OCI-LY3 (cell line): ENCODE measurements around the gene FLVCR2.

Experiments used
- H2AFZ ChIP-seq: fragments of 200-600, 300-600 bp; shearing (Covaris generic); 2 replicates; pipeline ENCODE4 v1.6.0; 2014; ENCODE audit warnings: antibody characterized with exemption, low read depth, low read length
- H3K27ac ChIP-seq: fragments of 200-600, 300-600 bp; sonication (generic); 2 replicates; pipeline ENCODE4 v1.5.1; 2014; ENCODE audit warnings: mild to moderate bottlenecking, low read length, moderate library complexity, mixed read lengths
- H3K27me3 ChIP-seq: fragments of 200-600, 300-600 bp; sonication (generic); 2 replicates; pipeline ENCODE4 v1.6.1; 2014; ENCODE audit warnings: low read depth, low read length, mixed read lengths
- H3K36me3 ChIP-seq: fragments of 200-600, 300-600 bp; sonication (generic); replicated peaks from 2 replicates; pipeline ENCODE3; 2014; ENCODE audit warnings: low read depth, low read length, mixed read lengths
- H3K4me1 ChIP-seq: fragments of 300-600, 200-600 bp; sonication (generic); 2 replicates; pipeline ENCODE4 v1.6.1; 2014; ENCODE audit warnings: low read length, mixed read lengths
- H3K4me2 ChIP-seq: fragments of 200-600, 300-600 bp; sonication (generic); 2 replicates; pipeline ENCODE4 v1.6.1; 2014; ENCODE audit warnings: low read length, mixed read lengths
- H3K4me3 ChIP-seq: fragments of 300-600, 200-600 bp; sonication (generic); 2 replicates; pipeline ENCODE4 v1.5.1; 2014; ENCODE audit warnings: antibody characterized with exemption, mild to moderate bottlenecking, low read length, moderate library complexity
- H3K79me2 ChIP-seq: fragments of 300-600, 200-600 bp; shearing (Covaris generic); 2 replicates; pipeline ENCODE4 v1.6.1; 2014; ENCODE audit warnings: mild to moderate bottlenecking, low read length, mixed read lengths
- H3K9ac ChIP-seq: fragments of 300-600, 200-600 bp; shearing (Covaris generic); 2 replicates; pipeline ENCODE4 v1.6.0; 2014; ENCODE audit warnings: mild to moderate bottlenecking, low read length, moderate library complexity
- H3K9me3 ChIP-seq: fragments of 200-600, 300-600 bp; shearing (Covaris generic); 2 replicates; pipeline ENCODE4 v1.6.1; 2014; ENCODE audit warnings: low read length, mixed read lengths; ENCODE audit not compliant: insufficient read depth
- H4K20me1 ChIP-seq: fragments of 200-600, 300-600 bp; sonication (generic); 2 replicates; pipeline ENCODE4 v1.6.1; 2016; ENCODE audit warnings: low read length, mixed read lengths; ENCODE audit not compliant: insufficient read depth
- EZH2phosphoT487 ChIP-seq: fragments of 200-600 bp; shearing (Covaris generic); IDR thresholded peaks from 2 replicates; pipeline ENCODE4 v1.6.1; 2018; ENCODE audit warnings: antibody characterized with exemption, mixed run types, low read depth
- TF ChIP-seq, protein P1 (sequence below): fragments of 200-600, 300-600 bp; sonication (generic); IDR thresholded peaks from 2 replicates; pipeline ENCODE4 v1.5.1; 2014; ENCODE audit warnings: antibody characterized with exemption, low read length, low read depth

FLVCR2 gene

DNA sequence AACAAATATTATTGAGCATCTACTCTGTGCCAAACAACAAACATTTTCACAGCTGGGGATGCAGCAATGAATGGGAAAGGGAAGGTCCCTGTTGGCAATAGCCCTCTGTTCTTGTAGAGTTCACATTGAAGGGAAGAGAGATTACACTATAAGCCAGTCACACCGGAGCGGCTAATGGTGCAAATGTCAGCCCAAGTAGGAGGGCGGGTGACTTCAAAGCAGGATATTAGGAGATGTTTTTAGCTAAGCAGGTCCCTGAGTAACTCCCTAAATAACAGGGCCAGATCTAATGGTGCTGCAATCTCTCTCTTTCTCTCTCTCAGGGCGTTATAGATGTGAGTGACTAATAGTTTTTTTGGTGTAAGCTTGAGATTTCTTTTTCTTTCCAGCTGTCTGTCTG, 30.7 kb downstream of the FLVCR2 start:
- TF ChIP-seq, protein P1, sequence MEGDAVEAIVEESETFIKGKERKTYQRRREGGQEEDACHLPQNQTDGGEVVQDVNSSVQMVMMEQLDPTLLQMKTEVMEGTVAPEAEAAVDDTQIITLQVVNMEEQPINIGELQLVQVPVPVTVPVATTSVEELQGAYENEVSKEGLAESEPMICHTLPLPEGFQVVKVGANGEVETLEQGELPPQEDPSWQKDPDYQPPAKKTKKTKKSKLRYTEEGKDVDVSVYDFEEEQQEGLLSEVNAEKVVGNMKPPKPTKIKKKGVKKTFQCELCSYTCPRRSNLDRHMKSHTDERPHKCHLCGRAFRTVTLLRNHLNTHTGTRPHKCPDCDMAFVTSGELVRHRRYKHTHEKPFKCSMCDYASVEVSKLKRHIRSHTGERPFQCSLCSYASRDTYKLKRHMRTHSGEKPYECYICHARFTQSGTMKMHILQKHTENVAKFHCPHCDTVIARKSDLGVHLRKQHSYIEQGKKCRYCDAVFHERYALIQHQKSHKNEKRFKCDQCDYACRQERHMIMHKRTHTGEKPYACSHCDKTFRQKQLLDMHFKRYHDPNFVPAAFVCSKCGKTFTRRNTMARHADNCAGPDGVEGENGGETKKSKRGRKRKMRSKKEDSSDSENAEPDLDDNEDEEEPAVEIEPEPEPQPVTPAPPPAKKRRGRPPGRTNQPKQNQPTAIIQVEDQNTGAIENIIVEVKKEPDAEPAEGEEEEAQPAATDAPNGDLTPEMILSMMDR, result no peak
- no peak for TF ChIP-seq EZH2phosphoT487
- Histone ChIP-seq H3K79me2 (no peaks in the 10 kb centered on the region), H4K20me1 (no peaks in the 10 kb centered on the region), H3K9ac (no peak overlapping the region), H3K27ac (no peak overlapping the region), H3K4me3 (no peak overlapping the region), H3K4me2 (no peak overlapping the region), H3K27me3 (no peaks in the 10 kb centered on the region), H2AFZ (no peak overlapping the region), H3K9me3 (no peaks in the 10 kb centered on the region; the same call in 1 of the 2 replicates), H3K36me3 (peaks cover 13% of the 10 kb centered on the region), H3K4me1 (peaks cover 13% of the 10 kb centered on the region)

DNA sequence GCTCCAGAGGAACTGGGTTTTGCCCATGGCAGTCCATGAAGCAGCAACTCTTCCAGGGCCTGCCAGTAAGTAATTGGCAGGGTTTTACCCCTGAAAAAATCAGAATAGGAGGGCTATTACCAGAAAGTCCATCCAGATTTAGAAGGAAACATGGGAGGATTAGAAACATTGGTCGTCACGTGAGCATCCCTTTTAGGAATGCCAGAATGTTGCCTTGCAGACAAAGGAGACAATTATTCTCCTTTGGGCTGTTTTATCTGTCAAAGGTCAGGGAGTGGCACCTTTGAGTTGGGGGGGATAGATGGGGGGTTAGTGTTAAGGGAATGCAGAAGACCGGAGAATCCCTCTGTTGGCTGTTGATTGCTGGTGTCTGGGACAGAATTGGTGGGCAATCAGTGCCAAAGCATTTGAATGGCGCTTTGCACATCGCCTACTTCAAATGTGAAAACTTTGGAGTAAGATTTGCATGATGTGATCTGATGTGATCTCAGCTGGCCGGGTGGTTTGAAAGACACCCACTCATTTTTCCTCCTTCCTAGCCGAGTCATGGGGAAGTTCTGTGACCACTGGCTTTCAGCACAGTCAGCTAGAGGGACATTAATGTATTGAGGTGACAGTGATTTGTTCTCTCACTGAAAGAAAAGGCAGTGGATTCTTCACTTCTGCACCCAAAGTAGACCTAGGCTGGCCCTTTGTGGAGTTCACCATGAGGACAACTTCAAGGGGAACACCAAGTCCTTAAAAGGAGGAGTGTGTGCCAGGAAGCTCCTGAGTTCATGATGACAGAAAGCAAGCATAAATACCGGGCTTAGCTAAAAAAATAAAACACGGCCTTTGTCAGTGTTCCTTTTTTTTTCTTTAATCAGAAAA, 31.4 kb downstream of the FLVCR2 start:
- H3K4me3 ChIP-seq, result no peak overlapping the region
- peaks cover 20% of the 10 kb centered on the region for H3K4me1 ChIP-seq
- no peak overlapping the region for H3K27ac ChIP-seq
- H3K4me2 ChIP-seq, result no peak overlapping the region
- no peaks in the 10 kb centered on the region for H3K27me3 ChIP-seq
- no peaks in the 10 kb centered on the region for H4K20me1 ChIP-seq
- H2AFZ ChIP-seq, result no peak overlapping the region
- no peak for TF ChIP-seq EZH2phosphoT487
- TF ChIP-seq, protein P1, result no peak
- no peak overlapping the region for H3K9ac ChIP-seq
- H3K36me3 ChIP-seq, result peaks cover 18% of the 10 kb centered on the region
- H3K9me3 ChIP-seq, result no peaks in the 10 kb centered on the region; the same call in 1 of the 2 replicates
- H3K79me2 ChIP-seq, result no peaks in the 10 kb centered on the region

DNA sequence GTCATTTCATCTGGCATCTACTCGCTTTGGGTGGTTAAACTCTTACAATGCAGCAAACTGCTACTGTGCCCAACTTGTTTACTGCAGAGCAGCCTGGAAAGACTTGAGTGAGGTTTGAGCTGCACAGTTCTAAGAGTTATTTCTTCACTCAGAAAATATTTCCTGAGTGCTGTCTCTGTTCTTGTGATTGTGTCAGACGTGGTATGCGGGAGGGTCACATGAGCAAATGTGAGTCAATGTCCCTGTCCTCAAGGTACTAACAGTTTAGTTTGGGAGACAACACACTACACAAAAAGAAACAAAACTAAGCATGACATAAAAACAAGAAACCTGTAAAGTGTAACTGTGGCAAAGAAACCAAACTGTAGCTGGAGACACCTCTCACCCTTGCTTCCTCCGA, 32.4 kb downstream of the FLVCR2 start:
- no peak overlapping the region for H3K27ac ChIP-seq
- no peaks in the 10 kb centered on the region; the same call in 1 of the 2 replicates for H3K9me3 ChIP-seq
- peaks cover 26% of the 10 kb centered on the region for H3K4me1 ChIP-seq
- no peaks in the 10 kb centered on the region for H3K79me2 ChIP-seq
- H3K4me2 ChIP-seq, result no peak overlapping the region
- no peaks in the 10 kb centered on the region for H4K20me1 ChIP-seq
- no peak for TF ChIP-seq EZH2phosphoT487
- TF ChIP-seq, protein P1, result no peak
- no peak overlapping the region for H3K9ac ChIP-seq
- no peaks in the 10 kb centered on the region for H3K27me3 ChIP-seq
- no peak overlapping the region for H3K4me3 ChIP-seq
- no peak overlapping the region for H2AFZ ChIP-seq
- peaks cover 18% of the 10 kb centered on the region for H3K36me3 ChIP-seq

DNA sequence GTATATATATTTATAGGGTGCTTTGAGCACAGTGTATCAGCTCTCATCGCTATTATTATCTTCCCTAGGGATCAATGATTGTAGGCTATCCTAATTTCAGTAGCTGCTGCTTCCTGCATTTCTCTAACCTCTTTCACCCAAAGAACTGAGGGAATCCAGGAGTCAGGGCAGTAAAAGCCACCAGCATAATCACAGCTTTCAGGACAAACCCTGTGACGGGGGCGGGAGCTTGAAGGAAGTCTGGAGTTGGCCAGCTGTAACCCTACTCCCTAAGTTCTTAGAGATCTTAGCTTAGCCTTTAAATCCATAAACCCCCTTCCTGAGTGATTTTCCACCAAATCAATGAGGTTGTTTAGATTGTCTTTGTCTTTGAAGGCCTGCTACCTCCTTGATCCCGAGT, 33.7 kb downstream of the FLVCR2 start:
- Histone ChIP-seq H3K4me2 (no peak overlapping the region), H3K9me3 (no peaks in the 10 kb centered on the region; the same call in 1 of the 2 replicates), H4K20me1 (no peaks in the 10 kb centered on the region), H2AFZ (no peak overlapping the region), H3K9ac (no peak overlapping the region), H3K79me2 (no peaks in the 10 kb centered on the region), H3K27me3 (no peaks in the 10 kb centered on the region), H3K4me1 (peaks cover 26% of the 10 kb centered on the region), H3K36me3 (peaks cover 16% of the 10 kb centered on the region), H3K27ac (no peak overlapping the region), H3K4me3 (no peak overlapping the region)
- no peak for TF ChIP-seq EZH2phosphoT487
- TF ChIP-seq, protein P1, result no peak
